ENCODE data around the gene PCSK6. TPM values are rescaled to one million over a fixed set of nuclear protein-coding genes. Genes with fewer than 3 reads are reported as not detected.

Gene PCSK6
- total RNA-seq, 1 experiment from 2014 or later, result 10.6 TPM

- Histone ChIP-seq H3K9me3 (ENCODE audit: control insufficient read depth, insufficient read depth, low read depth, low read length) (no peaks in the 10 kb centered on the region), H3K27ac (ENCODE audit: low read length) (no peak overlapping the region), H3K4me3 (ENCODE audit: low read depth in 2 of 2, low read length in 2 of 2) (no peak overlapping the region), H3K4me1 (ENCODE audit: control insufficient read depth, insufficient read depth, low read length) (no peaks in the 10 kb centered on the region), H3K27me3 (ENCODE audit: control insufficient read depth, insufficient read depth, low read length) (no peaks in the 10 kb centered on the region; the same call in 1 of the 2 replicates), H3K36me3 (ENCODE audit: control insufficient read depth, insufficient read depth, low read length) (no peaks in the 10 kb centered on the region)
- no peak for DNase-seq (ENCODE audit: low read depth, low spot score)
- intact Hi-C loops (cut with micrococcal nuclease; ENCODE audit: unreplicated experiment) (no loop called here), in situ Hi-C loops (cut with HindIII; ENCODE audit: low pct_unique_long_range_greater_than_20kb, low sequenced_read_pairs) (no loop called here)
- ChIA-PET CTCF (interaction anchor here (0.6 kb wide), 1 partner anchor 148 kb away, joined by 3 read pairs; no protein-coding TSS in a partner anchor), POLR2A (no interaction called here)
- ATAC-seq, result 0 out of 2 replicates have a peak, but pooled peaks have one; percentile 18
- BruUV-seq (replicated peaks), result no TSS peak
- TF ChIP-seq, protein P1, sequence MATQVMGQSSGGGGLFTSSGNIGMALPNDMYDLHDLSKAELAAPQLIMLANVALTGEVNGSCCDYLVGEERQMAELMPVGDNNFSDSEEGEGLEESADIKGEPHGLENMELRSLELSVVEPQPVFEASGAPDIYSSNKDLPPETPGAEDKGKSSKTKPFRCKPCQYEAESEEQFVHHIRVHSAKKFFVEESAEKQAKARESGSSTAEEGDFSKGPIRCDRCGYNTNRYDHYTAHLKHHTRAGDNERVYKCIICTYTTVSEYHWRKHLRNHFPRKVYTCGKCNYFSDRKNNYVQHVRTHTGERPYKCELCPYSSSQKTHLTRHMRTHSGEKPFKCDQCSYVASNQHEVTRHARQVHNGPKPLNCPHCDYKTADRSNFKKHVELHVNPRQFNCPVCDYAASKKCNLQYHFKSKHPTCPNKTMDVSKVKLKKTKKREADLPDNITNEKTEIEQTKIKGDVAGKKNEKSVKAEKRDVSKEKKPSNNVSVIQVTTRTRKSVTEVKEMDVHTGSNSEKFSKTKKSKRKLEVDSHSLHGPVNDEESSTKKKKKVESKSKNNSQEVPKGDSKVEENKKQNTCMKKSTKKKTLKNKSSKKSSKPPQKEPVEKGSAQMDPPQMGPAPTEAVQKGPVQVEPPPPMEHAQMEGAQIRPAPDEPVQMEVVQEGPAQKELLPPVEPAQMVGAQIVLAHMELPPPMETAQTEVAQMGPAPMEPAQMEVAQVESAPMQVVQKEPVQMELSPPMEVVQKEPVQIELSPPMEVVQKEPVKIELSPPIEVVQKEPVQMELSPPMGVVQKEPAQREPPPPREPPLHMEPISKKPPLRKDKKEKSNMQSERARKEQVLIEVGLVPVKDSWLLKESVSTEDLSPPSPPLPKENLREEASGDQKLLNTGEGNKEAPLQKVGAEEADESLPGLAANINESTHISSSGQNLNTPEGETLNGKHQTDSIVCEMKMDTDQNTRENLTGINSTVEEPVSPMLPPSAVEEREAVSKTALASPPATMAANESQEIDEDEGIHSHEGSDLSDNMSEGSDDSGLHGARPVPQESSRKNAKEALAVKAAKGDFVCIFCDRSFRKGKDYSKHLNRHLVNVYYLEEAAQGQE (IDR thresholded peaks at IDR 0.05; ENCODE audit: insufficient read depth in 1 of 2, low read depth in 2 of 2, low read length in 1 of 2), result no peak
Observed at GRCh38 chr15:101481917-101482525, 7.5 kb downstream of the PCSK6 start.

- TF ChIP-seq SIN3A (IDR thresholded peaks at IDR 0.05; ENCODE audit: borderline replicate concordance, insufficient read depth, low read depth, low read length), result no peak
- TF ChIP-seq, protein P2, sequence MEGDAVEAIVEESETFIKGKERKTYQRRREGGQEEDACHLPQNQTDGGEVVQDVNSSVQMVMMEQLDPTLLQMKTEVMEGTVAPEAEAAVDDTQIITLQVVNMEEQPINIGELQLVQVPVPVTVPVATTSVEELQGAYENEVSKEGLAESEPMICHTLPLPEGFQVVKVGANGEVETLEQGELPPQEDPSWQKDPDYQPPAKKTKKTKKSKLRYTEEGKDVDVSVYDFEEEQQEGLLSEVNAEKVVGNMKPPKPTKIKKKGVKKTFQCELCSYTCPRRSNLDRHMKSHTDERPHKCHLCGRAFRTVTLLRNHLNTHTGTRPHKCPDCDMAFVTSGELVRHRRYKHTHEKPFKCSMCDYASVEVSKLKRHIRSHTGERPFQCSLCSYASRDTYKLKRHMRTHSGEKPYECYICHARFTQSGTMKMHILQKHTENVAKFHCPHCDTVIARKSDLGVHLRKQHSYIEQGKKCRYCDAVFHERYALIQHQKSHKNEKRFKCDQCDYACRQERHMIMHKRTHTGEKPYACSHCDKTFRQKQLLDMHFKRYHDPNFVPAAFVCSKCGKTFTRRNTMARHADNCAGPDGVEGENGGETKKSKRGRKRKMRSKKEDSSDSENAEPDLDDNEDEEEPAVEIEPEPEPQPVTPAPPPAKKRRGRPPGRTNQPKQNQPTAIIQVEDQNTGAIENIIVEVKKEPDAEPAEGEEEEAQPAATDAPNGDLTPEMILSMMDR (IDR thresholded peaks at IDR 0.05), result no peak
- no peak for TF ChIP-seq TCF7L2 (IDR thresholded peaks at IDR 0.05; ENCODE audit: low read depth, low read length)
- TF ChIP-seq, protein P1 (IDR thresholded peaks at IDR 0.05; ENCODE audit: insufficient read depth in 1 of 2, low read depth in 2 of 2, low read length in 1 of 2), result no peak
- no peak for TF ChIP-seq POLR2AphosphoS5 (IDR thresholded peaks at IDR 0.05; ENCODE audit: low read depth, low read length)
- ChIA-PET CTCF (no interaction called here), POLR2A (no interaction called here)
- in situ Hi-C loops (cut with HindIII; ENCODE audit: low pct_unique_long_range_greater_than_20kb, low sequenced_read_pairs), result no loop called here
- intact Hi-C loops (cut with micrococcal nuclease; ENCODE audit: unreplicated experiment), result no loop called here
- Histone ChIP-seq H3K4me1 (ENCODE audit: control insufficient read depth, insufficient read depth, low read length) (no peaks in the 10 kb centered on the region), H3K27ac (ENCODE audit: low read length) (no peak overlapping the region), H3K36me3 (ENCODE audit: control insufficient read depth, insufficient read depth, low read length) (no peaks in the 10 kb centered on the region), H3K9me3 (ENCODE audit: control insufficient read depth, insufficient read depth, low read depth, low read length) (no peaks in the 10 kb centered on the region), H3K27me3 (ENCODE audit: control insufficient read depth, insufficient read depth, low read length) (no peaks in the 10 kb centered on the region; the same call in 1 of the 2 replicates), H3K4me3 (ENCODE audit: low read depth in 2 of 2, low read length in 2 of 2) (no peak overlapping the region)
- no peak for DNase-seq (ENCODE audit: low read depth, low spot score)
- ATAC-seq, result no peak
- no TSS peak for BruUV-seq (replicated peaks)
Observed at GRCh38 chr15:101481381-101481705, 8.2 kb downstream of the PCSK6 start.

Data from Panc1 (cell line).